Stimulated activated CD8-positive, alpha-beta memory T cell treated with anti-CD3 and anti-CD28 coated beads, Interleukin-4, amount 100 ng/mL, for 24 hours (primary cell): ENCODE data around the gene NR2F6.
"Not testable (repeated sequence)": the region's sequence is repeated elsewhere in the genome, so short reads cannot be mapped to it uniquely, and the experiment has no call there.

Source experiments
- DNase-seq: peaks from one replicate; pipeline ENCODE4 v3.0.0-alpha.2; 2020; ENCODE audit warnings: low read depth

NR2F6 gene

GRCh38 chr19:17245535-17245984, at the start of gene NR2F6:
Gene NR2F6 (minus strand): TSS chr19:17245919. CDS start chr19:17245220, 699 bp downstream.
- no peak for DNase-seq

- peak; percentile 38 for DNase-seq
Observed at GRCh38 chr19:17294051-17294891, 48.6 kb upstream of the NR2F6 start.

GRCh38 chr19:17293605-17294004, 47.9 kb upstream of the NR2F6 start:
- DNase-seq = no peak

- peak; percentile 70 for DNase-seq
Observed at GRCh38 chr19:17292301-17293074, 46.8 kb upstream of the NR2F6 start.

DNA sequence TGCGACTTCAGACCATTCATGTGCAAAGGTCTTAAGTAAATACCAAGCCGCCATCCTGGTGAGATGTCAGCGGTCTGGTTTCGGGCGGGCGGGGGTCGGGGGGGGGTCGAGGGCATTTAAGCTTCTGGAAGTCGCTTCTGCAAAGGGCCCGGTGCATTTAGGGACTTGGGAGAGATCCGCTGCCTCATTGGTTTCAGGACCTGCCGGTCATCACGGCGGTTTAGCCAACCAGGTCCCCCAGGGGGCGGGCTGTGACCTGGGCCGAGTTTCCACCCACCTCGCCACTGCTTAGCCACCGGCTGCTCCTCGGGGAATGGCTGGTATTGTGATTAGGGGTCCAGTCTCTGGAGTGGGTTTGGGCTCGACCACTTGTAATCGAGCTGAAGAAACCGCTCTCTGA, 43.8 kb upstream of the NR2F6 start:
- DNase-seq = peak; percentile 45

- no peak for DNase-seq
Observed at GRCh38 chr19:17286752-17287151, 41.0 kb upstream of the NR2F6 start.

GRCh38 chr19:17286263-17286662, 40.5 kb upstream of the NR2F6 start:
- DNase-seq = no peak

DNA sequence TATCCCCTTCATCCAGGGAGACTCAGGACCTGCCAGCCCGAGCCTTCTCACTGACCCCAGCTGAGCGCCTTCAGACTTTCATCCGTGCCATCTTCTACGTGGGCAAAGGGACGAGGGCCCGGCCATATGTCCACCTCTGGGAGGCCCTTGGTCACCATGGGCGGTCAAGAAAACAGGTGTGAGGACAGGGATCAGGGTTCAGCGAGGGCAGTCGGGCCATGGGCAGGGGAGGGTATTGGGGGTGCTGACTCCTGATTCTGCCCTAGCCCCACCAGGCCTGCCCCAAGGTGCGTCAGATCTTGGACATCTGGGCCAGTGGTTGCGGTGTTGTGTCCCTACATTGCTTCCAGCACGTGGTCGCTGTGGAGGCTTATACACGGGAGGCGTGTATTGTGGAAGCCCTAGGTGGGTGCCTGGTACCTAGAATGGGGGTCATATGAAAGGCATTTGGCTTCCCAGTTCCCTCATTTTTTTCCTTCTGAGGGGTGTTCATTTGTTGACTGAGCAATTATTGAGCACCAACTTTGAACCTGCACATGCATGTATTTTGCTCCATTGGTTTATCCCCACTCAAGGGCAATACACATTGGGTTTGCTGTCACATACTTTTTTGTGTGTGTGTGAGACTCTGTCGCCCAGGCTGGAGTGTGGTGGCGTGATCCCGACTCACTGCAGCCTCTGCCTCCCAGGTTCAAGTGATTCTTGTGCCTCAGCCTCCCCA, 39.9 kb upstream of the NR2F6 start:
- DNase-seq = no peak

DNA sequence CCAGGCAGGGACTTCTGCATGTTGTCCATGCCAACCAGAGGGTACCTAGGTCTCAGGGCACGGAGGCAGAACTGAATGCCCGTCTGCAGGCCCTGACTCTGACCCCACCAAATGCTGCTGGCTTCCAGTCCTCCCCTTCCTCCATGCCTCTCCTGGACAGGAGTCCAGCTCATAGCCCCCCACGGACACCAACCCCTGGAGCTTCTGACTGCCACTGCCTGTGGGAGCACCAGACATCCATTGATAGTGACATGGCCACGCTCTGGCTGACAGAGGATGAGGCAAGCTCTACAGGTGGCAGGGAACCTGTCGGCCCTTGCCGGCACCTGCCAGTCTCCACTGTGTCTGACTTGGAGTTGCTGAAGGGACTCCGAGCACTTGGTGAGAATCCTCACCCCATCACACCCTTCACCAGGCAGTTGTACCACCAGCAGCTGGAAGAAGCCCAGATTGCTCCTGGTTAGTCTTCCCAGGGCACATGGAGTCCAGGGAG, 37.8 kb upstream of the NR2F6 start:
- no peak for DNase-seq

GRCh38 chr19:17282488-17283125, 36.9 kb upstream of the NR2F6 start:
- DNase-seq = peak; percentile 66

DNA sequence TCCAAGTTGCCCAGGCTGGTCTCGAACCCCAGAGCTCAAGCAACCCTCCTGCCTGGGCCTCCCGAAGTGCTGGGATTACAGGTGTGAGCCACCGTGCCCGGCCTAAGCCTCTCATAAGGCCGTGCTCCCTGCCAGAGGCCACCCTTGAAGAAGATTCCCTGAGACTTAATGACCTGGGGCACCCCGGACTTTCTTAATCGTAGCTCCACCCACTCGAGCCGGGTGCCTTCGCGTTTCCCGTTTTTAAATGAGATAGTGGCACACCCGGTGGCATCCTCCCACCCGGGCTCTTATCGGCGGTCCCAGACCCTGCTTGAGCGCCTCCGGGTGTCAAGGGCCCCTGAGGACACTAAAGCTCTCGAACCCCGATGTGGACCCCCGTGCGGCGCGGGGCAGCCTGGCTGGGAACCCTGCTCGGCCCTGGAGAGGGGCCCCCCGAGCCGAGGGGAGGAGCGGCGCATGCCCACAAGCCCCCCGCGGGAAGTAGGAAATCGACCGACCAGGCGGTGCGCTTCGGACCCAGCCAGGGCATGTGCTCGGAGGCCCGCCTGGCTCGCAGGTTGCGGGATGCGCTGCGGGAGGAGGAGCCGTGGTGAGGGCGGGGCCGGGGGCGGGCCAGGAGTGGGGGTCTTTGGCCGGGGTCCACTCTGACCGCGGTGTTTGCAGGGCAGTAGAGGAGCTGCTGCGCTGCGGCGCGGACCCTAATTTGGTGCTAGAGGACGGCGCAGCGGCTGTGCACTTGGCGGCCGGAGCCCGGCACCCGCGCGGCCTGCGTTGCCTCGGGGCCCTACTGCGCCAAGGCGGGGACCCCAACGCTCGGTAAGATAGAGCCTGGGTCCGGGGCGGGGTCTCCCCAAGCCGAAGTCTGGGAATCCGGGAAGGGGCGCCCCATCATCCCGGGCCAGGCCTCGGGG, 35.9 kb upstream of the NR2F6 start, which contains the start of gene ANKLE1:
Gene ANKLE1, plus strand, starts transcription at position 511 of the 914 bp plus-strand sequence. Its CDS starts 20 bp downstream, at position 531.
- DNase-seq = peak; percentile 35

GRCh38 chr19:17279436-17279835, 33.7 kb upstream of the NR2F6 start:
- DNase-seq = no peak

GRCh38 chr19:17275441-17276175, 29.9 kb upstream of the NR2F6 start:
- DNase-seq = no peak

DNA sequence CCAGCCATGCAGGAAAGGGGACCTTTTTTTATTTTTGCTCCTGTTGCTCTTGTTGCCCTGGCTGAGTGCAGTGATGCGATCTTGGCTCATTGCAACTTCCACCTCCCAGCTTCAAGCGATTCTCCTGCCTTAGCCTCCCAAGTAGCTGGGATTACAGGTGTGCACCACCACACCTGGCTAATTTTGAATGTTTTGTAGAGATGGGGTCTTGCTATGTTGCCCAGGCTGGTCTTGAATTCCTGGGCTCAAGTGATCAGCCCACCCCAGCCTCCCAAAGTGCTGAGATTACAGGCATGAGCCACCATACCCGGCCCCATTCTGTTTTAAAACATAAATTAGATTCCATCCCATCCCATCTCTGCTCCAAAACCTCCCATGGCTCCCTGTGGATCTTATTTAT, 29.2 kb upstream of the NR2F6 start:
- not testable (repeated sequence) for DNase-seq

DNA sequence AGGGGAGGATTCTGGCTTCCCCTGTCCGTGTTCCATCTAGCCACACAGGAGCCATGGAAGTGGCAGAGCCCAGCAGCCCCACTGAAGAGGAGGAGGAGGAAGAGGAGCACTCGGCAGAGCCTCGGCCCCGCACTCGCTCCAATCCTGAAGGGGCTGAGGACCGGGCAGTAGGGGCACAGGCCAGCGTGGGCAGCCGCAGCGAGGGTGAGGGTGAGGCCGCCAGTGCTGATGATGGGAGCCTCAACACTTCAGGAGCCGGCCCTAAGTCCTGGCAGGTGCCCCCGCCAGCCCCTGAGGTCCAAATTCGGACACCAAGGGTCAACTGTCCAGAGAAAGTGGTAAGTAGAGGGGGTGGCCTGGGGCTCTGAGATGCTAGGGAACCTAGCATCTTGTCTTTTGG, 23.0 kb upstream of the NR2F6 start:
- no peak for DNase-seq

- peak; percentile 87 for DNase-seq
Observed at GRCh38 chr19:17266975-17267788, 21.5 kb upstream of the NR2F6 start, which contains the start of gene BABAM1. Gene BABAM1 (plus strand): TSS chr19:17267443. CDS start chr19:17268807, 1,364 bp downstream.

DNA sequence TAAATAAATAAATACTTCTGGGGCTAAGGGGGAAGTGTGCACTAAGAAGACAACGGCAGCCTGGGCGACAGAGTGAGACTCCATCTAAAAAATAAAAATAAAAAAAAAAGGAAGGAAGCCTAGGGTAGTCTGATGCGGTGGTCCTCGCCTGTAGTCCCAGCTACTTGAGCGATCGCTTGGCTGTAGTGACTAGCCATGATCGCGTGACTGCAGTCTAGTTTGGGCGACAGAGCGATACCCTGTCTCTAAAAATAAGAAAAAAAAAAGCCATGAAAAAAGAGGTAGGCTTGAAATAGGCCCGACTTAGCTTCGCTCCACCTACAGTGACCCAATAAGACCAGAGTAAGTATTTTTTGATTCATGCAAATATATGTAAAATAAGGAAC, 20.9 kb upstream of the NR2F6 start:
- DNase-seq = no peak

DNA sequence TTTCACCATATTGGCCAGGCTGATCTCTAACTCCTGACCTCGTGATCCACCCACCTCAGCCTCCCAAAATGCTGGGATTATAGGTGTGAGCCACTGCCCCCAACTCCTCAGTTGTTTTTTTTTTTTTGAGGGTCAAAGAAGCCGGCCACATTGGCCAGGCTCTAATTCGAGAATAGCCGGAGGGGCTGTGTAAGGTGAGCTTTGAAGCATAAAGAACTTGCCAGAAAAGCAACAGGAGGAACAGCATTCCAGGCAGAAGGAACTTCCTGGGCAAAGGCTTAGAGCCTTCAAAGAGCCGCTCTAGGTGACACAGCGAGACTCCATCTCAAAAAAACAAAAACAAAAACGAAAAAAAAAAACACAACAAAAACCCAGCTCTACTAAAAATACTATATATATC, 20.3 kb upstream of the NR2F6 start:
- no peak for DNase-seq

DNA sequence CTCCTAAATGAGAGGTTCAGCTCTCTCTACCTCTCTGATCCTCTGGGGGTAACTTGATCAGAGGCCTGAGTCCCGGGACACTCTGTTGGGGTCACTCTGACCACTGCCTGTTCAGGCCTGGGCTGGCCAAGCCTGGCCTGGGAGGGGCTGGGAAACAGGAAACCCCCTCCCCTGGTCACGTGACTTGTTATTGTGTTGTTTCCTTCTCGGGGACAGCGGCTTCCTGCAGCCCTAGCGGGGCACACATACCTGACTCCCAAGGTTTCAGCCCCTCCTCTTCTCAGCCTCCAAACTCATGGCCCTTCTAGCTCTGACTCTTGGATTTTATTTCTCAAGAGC, 18.9 kb upstream of the NR2F6 start, which contains the start of gene USHBP1:
Gene USHBP1, minus strand, starts transcription at position 105 of the 339 bp plus-strand sequence. CDS start 446 bp downstream, outside the sequence.
- DNase-seq = no peak
